H1 (cell line): ENCODE results near the gene CASP3. TPM values are rescaled to one million over a fixed set of nuclear protein-coding genes. Genes with fewer than 3 reads are reported as not detected.

Source experiments
- CTCF ChIA-PET: fragments of 300-600 bp; sonication (Branson Sonifier 250); formaldehyde crosslinking; loops from one replicate; lab custom pipeline; 2021; ENCODE audit not compliant: partially characterized antibody; lab: Charles Lee
- POLR2A ChIA-PET: fragments of 300-600 bp; sonication (Branson Sonifier 250); formaldehyde crosslinking; loops from one replicate; lab custom pipeline; 2021; ENCODE audit warnings: inconsistent platforms; ENCODE audit not compliant: partially characterized antibody; lab: Charles Lee
- DNase-seq, 2 experiments: peaks; one replicate each; pipeline versions ENCODE4 v3.0.0 to v3.0.0-alpha.2; 2010 to 2022; ENCODE audit warnings: low spot score in 2 of 2, low read depth in 1 of 2, mixed read lengths in 1 of 2
- FAIRE-seq: peaks from 2 replicates; lab custom pipeline; 2011; peaks lifted over from hg19 to GRCh38; lab: Jason Lieb, UNC
- H2AFZ ChIP-seq: 2 replicates; pipeline ENCODE4 v1.8.1; 2012; ENCODE audit warnings: low read length, inconsistent platforms
- H2AK5ac ChIP-seq: 2 replicates; pipeline ENCODE4 v1.6.1; 2013; ENCODE audit warnings: low read depth, low read length
- H2BK120ac ChIP-seq: replicated peaks from 2 replicates; pipeline ENCODE3; 2013; ENCODE audit warnings: low read depth, low read length, inconsistent platforms
- H2BK12ac ChIP-seq: 2 replicates; pipeline ENCODE4 v1.6.1; 2013; ENCODE audit warnings: low read depth, low read length
- H2BK15ac ChIP-seq: 2 replicates; pipeline ENCODE4 v1.6.1; 2013; ENCODE audit warnings: low read length
- H2BK20ac ChIP-seq: 2 replicates; pipeline ENCODE4 v1.6.1; 2013; ENCODE audit warnings: low read length
- H2BK5ac ChIP-seq: 2 replicates; pipeline ENCODE4 v1.6.1; 2013; ENCODE audit warnings: low read depth, low read length
- H3K14ac ChIP-seq: 2 replicates; pipeline ENCODE4 v1.6.1; 2013; ENCODE audit warnings: inconsistent platforms; ENCODE audit not compliant: insufficient read length
- H3K18ac ChIP-seq: 2 replicates; pipeline ENCODE4 v1.6.1; 2013; ENCODE audit warnings: low read length; ENCODE audit errors: extremely low read depth
- H3K23ac ChIP-seq: 2 replicates; pipeline ENCODE4 v1.6.1; 2013; ENCODE audit warnings: inconsistent platforms; ENCODE audit not compliant: insufficient read length
- H3K23me2 ChIP-seq: 2 replicates; pipeline ENCODE4 v1.6.1; 2013; ENCODE audit warnings: low read depth, low read length
- H3K27ac ChIP-seq: 2 replicates; pipeline ENCODE4 v1.6.1; 2011; ENCODE audit warnings: low read depth, low read length, inconsistent platforms
- H3K27me3 ChIP-seq, 4 experiments: replicated peaks in 1 of 4; 1 replicate in 1 of 4; 2 replicates in 3 of 4; pipeline versions ENCODE4 v1.6.1 to v1.8.1; 2011 to 2013; ENCODE audit warnings: low read length in 3 of 4, mild to moderate bottlenecking in 3 of 4, inconsistent platforms in 2 of 4, mixed read lengths in 2 of 4, moderate library complexity in 1 of 4; ENCODE audit not compliant: control insufficient read depth in 3 of 4, insufficient read depth in 3 of 4; ENCODE audit errors: extremely low read depth in 1 of 4
- H3K36me3 ChIP-seq, 4 experiments: 2 replicates each; pipeline versions ENCODE4 v1.6.1 to v1.8.1; 2011 to 2013; ENCODE audit warnings: mild to moderate bottlenecking in 4 of 4, low read length in 3 of 4, moderate library complexity in 2 of 4, control low read depth in 1 of 4, inconsistent platforms in 1 of 4; ENCODE audit not compliant: insufficient read depth in 4 of 4, control insufficient read depth in 2 of 4
- H3K4ac ChIP-seq: replicated peaks from 2 replicates; pipeline ENCODE3; 2013; ENCODE audit warnings: low read length, low read depth, mixed read lengths, inconsistent platforms; ENCODE audit not compliant: insufficient read length
- H3K4me1 ChIP-seq, 4 experiments: replicated peaks in 1 of 4; 1 replicate in 1 of 4; 2 replicates in 3 of 4; pipeline versions ENCODE4 v1.6.1 to v1.8.1; 2011 to 2013; ENCODE audit warnings: low read length in 3 of 4, inconsistent platforms in 2 of 4, mixed read lengths in 1 of 4; ENCODE audit not compliant: insufficient read depth in 4 of 4, control insufficient read depth in 3 of 4
- H3K4me2 ChIP-seq, 2 experiments: 2 replicates each; pipeline versions ENCODE4 v1.6.1 to v1.8.1; 2011 to 2013; ENCODE audit warnings: low read depth in 2 of 2, low read length in 2 of 2, control low read depth in 1 of 2, inconsistent platforms in 1 of 2, mild to moderate bottlenecking in 1 of 2; ENCODE audit not compliant: insufficient read depth in 1 of 2
- H3K4me3 ChIP-seq, 4 experiments: fragments of 200-600, 300-600 bp in 1 of 4; sonication (generic), shearing (Covaris generic), sonication (Bioruptor Twin) in 1 of 4; 2 replicates each; pipeline versions ENCODE4 v1.5.1 to v1.8.1; 2011 to 2016; ENCODE audit warnings: low read length in 4 of 4, low read depth in 3 of 4, control low read depth in 2 of 4, inconsistent platforms in 2 of 4, mild to moderate bottlenecking in 2 of 4, mixed read lengths in 1 of 4, moderate library complexity in 1 of 4; ENCODE audit not compliant: insufficient read depth in 2 of 4; ENCODE audit errors: extremely low read depth in 1 of 4
- H3K56ac ChIP-seq: replicated peaks from 2 replicates; pipeline ENCODE3; 2013; ENCODE audit warnings: low read depth, mild to moderate bottlenecking, mixed read lengths, low read length, inconsistent platforms; ENCODE audit not compliant: insufficient read length
- H3K79me1 ChIP-seq: 2 replicates; pipeline ENCODE4 v1.6.1; 2013; ENCODE audit warnings: low read depth, low read length, control low read depth
- H3K79me2 ChIP-seq, 2 experiments: 2 replicates each; pipeline versions ENCODE4 v1.6.1 to v1.8.1; 2012 to 2013; ENCODE audit warnings: low read length in 2 of 2, mild to moderate bottlenecking in 2 of 2, inconsistent platforms in 1 of 2; ENCODE audit not compliant: insufficient read depth in 2 of 2, control insufficient read depth in 1 of 2
- H3K9ac ChIP-seq, 4 experiments: replicated peaks in 1 of 4; 1 replicate in 1 of 4; 2 replicates in 3 of 4; pipeline versions ENCODE4 v1.6.1 to v1.8.1; 2011 to 2013; ENCODE audit warnings: low read depth in 3 of 4, low read length in 3 of 4, control low read depth in 2 of 4, mild to moderate bottlenecking in 2 of 4, moderate library complexity in 2 of 4, inconsistent platforms in 1 of 4; ENCODE audit errors: extremely low read depth in 1 of 4
- H3K9me3 ChIP-seq, 2 experiments: 2 replicates each; pipeline versions ENCODE4 v1.6.1 to v1.8.1; 2012 to 2013; ENCODE audit warnings: mild to moderate bottlenecking in 2 of 2, moderate library complexity in 2 of 2, control low read depth in 1 of 2, inconsistent platforms in 1 of 2, low read depth in 1 of 2, low read length in 1 of 2, mixed read lengths in 1 of 2; ENCODE audit not compliant: insufficient read depth in 2 of 2
- H4K20me1 ChIP-seq, 2 experiments: replicated peaks in 1 of 2; 2 replicates each; pipeline versions ENCODE3 to v1.8.1; 2011 to 2013; ENCODE audit warnings: inconsistent platforms in 2 of 2, low read length in 2 of 2, mild to moderate bottlenecking in 1 of 2; ENCODE audit not compliant: insufficient read depth in 2 of 2, control insufficient read depth in 1 of 2
- H4K5ac ChIP-seq: 2 replicates; pipeline ENCODE4 v1.6.1; 2013; ENCODE audit warnings: low read length, low read depth, mixed read lengths, inconsistent platforms; ENCODE audit not compliant: insufficient read length
- H4K8ac ChIP-seq: 2 replicates; pipeline ENCODE4 v1.8.0; 2013; ENCODE audit warnings: mild to moderate bottlenecking, moderate library complexity, low read length, inconsistent platforms; ENCODE audit not compliant: insufficient read depth; ENCODE audit errors: extremely low read depth
- H4K91ac ChIP-seq: replicated peaks from 2 replicates; pipeline ENCODE3; 2013; ENCODE audit warnings: low read length, mixed read lengths, inconsistent platforms; ENCODE audit not compliant: insufficient read length
- BRCA1 ChIP-seq: IDR thresholded peaks from 2 replicates; pipeline ENCODE4 v1.6.1; 2012; ENCODE audit warnings: low read depth, low read length, improper control_type of control experiment
- CBX8 ChIP-seq: fragments of 300-800, 300-1000 bp; sonication (generic); IDR thresholded peaks from 2 replicates; pipeline ENCODE4 v1.7.1; 2016; ENCODE audit warnings: low read depth, low read length, borderline replicate concordance
- CEBPB ChIP-seq: IDR thresholded peaks from 2 replicates; pipeline ENCODE4 v1.6.1; 2012; ENCODE audit warnings: low read depth, low read length
- CHD1 ChIP-seq: IDR thresholded peaks from 2 replicates; pipeline ENCODE4 v1.6.1; 2012; ENCODE audit warnings: low read depth, low read length, improper control_type of control experiment
- HDAC6 ChIP-seq: IDR thresholded peaks from one replicate; pipeline ENCODE4 v1.7.1; 2012; ENCODE audit warnings: low read depth, mild to moderate bottlenecking, inconsistent platforms, low read length, moderate library complexity
- KDM4A ChIP-seq: IDR thresholded peaks from one replicate; pipeline ENCODE4 v1.7.1; 2012; ENCODE audit warnings: low read depth, mild to moderate bottlenecking, moderate library complexity, low read length, inconsistent platforms; ENCODE audit not compliant: severe bottlenecking
- NANOG ChIP-seq: IDR thresholded peaks from 2 replicates; pipeline ENCODE4 v1.6.1; 2011; ENCODE audit warnings: low read length, low read depth, mild to moderate bottlenecking, inconsistent platforms; ENCODE audit not compliant: insufficient read depth, poor library complexity, severe bottlenecking
- NRF1 ChIP-seq: IDR thresholded peaks from 2 replicates; pipeline ENCODE4 v1.6.1; 2011; ENCODE audit warnings: mild to moderate bottlenecking, low read depth, low read length, improper control_type of control experiment
- POLR2AphosphoS5 ChIP-seq: IDR thresholded peaks from 2 replicates; pipeline ENCODE4 v1.6.1; 2011; ENCODE audit warnings: low read depth, low read length
- RFX5 ChIP-seq: IDR thresholded peaks from 2 replicates; pipeline ENCODE4 v1.6.1; 2011; ENCODE audit warnings: low read depth, low read length, improper control_type of control experiment, borderline replicate concordance
- SIX5 ChIP-seq: IDR thresholded peaks from 2 replicates; pipeline ENCODE4 v1.6.1; 2011; ENCODE audit warnings: mild to moderate bottlenecking, low read depth, low read length
- TAF7 ChIP-seq: optimal IDR thresholded peaks from 2 replicates; pipeline ENCODE3; 2011; ENCODE audit warnings: low read depth, mild to moderate bottlenecking, inconsistent platforms, low read length, moderate library complexity, borderline replicate concordance
- ZNF274 ChIP-seq: IDR thresholded peaks from 2 replicates; pipeline ENCODE4 v1.7.0; 2012; ENCODE audit warnings: low read length, borderline replicate concordance; ENCODE audit errors: extremely low read depth
- WGBS, 2 experiments: shearing (Covaris generic) in 1 of 2; methylation state at CpG; one replicate each; pipeline versions ENCODE4 v1.1.6 to v1.1.7; 2013 to 2015; ENCODE audit warnings: low lambda C conversion rate in 2 of 2, mixed read lengths in 2 of 2, inconsistent platforms in 1 of 2, low coverage in 1 of 2, missing lambda C conversion rate in 1 of 2; ENCODE audit not compliant: insufficient replicate concordance in 2 of 2, insufficient coverage in 1 of 2, insufficient read length in 1 of 2; ENCODE audit errors: extremely low coverage in 1 of 2, missing lambda C conversion rate in 1 of 2; 5-methylcytosine and 5-hydroxymethylcytosine counted together
- polyA plus RNA-seq, 7 experiments: library from polyadenylated mRNA; depleted of rRNA in 3 of 7; stranded (reverse) in 5 of 7; unstranded in 2 of 7; fragments of >200 nt in 5 of 7; fragments of 200-250 nt in 2 of 7; gene quantifications; 1 replicate in 5 of 7; 2 replicates in 1 of 7; 4 replicates in 1 of 7; pipeline versions ENCODE4 v1.2.1 to v1.2.3, GENCODE V29; 2011 to 2013; ENCODE audit warnings: missing spikeins in 2 of 7, mixed read lengths in 2 of 7
- total RNA-seq: library from RNA; stranded (reverse); fragmentation: NEBNext Ultra II Directional; extraction: Animal tissue kit (Norgen Biotek cat#: 25700); gene quantifications from 2 replicates; pipeline ENCODE4 v1.2.1, GENCODE V29; 2021
- TF ChIP-seq, protein P1 (sequence below): IDR thresholded peaks from 2 replicates; pipeline ENCODE4 v1.6.1; 2011; ENCODE audit warnings: low read depth, mild to moderate bottlenecking, low read length; ENCODE audit not compliant: insufficient read depth

CASP3 gene
- total and polyA plus RNA-seq, 2 of the 8 experiments (the other 6 are each of a cell fraction or from before 2014, with no cell fraction given), result 27.8 to 82.5 TPM

DNA sequence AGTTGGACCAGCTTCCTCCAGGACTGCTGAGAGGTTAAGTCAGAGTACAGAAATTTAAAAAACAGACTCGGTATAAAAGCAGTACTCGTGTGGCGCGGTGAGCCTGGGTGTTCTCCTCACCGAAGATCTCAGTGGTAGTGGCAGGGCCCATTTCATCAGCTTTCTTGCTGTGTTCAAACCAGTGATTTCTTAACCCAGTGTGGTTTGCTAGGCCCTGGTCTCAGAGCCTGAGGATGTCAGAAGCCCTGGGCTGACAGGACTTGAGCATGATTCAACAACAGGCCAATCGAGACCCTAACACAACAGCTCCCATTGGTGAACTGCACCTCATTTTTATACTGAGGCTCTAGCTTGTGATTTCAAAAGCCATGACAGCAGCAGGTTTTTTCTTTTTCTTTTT, 23.5 kb upstream of the CASP3 start:
- no peaks in the 10 kb centered on the region for H3K79me1 ChIP-seq
- H3K9ac ChIP-seq, result no peak overlapping the region
- no peak overlapping the region for H2BK5ac ChIP-seq
- H2BK15ac ChIP-seq, result no peak overlapping the region
- no peak for DNase-seq
- H2BK12ac ChIP-seq, result no peak overlapping the region
- 96% methylated on average over 6 of the region's 6 CpGs; no CpG with 5 or more reads in 1 of the 2 experiments for WGBS, 2 experiments
- ChIA-PET POLR2A (no interaction called here), CTCF (interaction anchor here (0.9 to 1.2 kb wide), 3 partner anchors 13 to 260 kb away, joined by 3 to 5 read pairs (median 4); no protein-coding TSS in a partner anchor)
- H3K4me3 ChIP-seq, result no peak overlapping the region
- H3K18ac ChIP-seq, result no peak overlapping the region
- H4K5ac ChIP-seq, result no peak overlapping the region
- H3K79me2 ChIP-seq, result no peaks in the 10 kb centered on the region
- no peak overlapping the region for H2AFZ ChIP-seq
- H3K23ac ChIP-seq, result no peak overlapping the region
- H3K9me3 ChIP-seq, result no peaks in the 10 kb centered on the region
- no peak for TF ChIP-seq KDM4A
- TF ChIP-seq RFX5, result no peak
- TF ChIP-seq CEBPB, result no peak
- TF ChIP-seq NRF1, result no peak
- TF ChIP-seq SIX5, result no peak
- TF ChIP-seq, protein P1, sequence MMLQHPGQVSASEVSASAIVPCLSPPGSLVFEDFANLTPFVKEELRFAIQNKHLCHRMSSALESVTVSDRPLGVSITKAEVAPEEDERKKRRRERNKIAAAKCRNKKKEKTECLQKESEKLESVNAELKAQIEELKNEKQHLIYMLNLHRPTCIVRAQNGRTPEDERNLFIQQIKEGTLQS, result no peak
- no peak for TF ChIP-seq ZNF274
- no peak for TF ChIP-seq CBX8
- TF ChIP-seq HDAC6, result no peak
- TF ChIP-seq CHD1, result no peak
- no peak for TF ChIP-seq NANOG
- no peak for TF ChIP-seq POLR2AphosphoS5
- no peak for TF ChIP-seq TAF7
- no peak for TF ChIP-seq BRCA1
- no peak overlapping the region for H2AK5ac ChIP-seq
- H4K91ac ChIP-seq, result no peak overlapping the region
- no peak overlapping the region for H2BK20ac ChIP-seq
- H3K56ac ChIP-seq, result no peak overlapping the region
- H3K27ac ChIP-seq, result no peak overlapping the region
- no peak overlapping the region for H3K4ac ChIP-seq
- H2BK120ac ChIP-seq, result no peak overlapping the region
- H4K8ac ChIP-seq, result no peak overlapping the region
- no peaks in the 10 kb centered on the region for H3K4me1 ChIP-seq
- H3K27me3 ChIP-seq, result no peaks in the 10 kb centered on the region
- H3K23me2 ChIP-seq, result no peaks in the 10 kb centered on the region; the same call in 1 of the 2 replicates
- H4K20me1 ChIP-seq, result no peaks in the 10 kb centered on the region
- peaks cover 0 to 3% (median 0%) of the 10 kb centered on the region in 4 experiments; a peak in 2 of 8 replicates for H3K36me3 ChIP-seq
- FAIRE-seq, result no peak
- H3K4me2 ChIP-seq, result no peak overlapping the region
- H3K14ac ChIP-seq, result no peak overlapping the region
